Hepatocyte (in vitro differentiated cells): ENCODE results near the gene MAP9.
A peak's percentile ranks its signal among the peaks of the same experiment; 100 is the strongest.

Experiments
- EZH2phosphoT487 ChIP-seq: fragments of 200-600 bp; sonication (generic); IDR thresholded peaks from one replicate; pipeline ENCODE4 v1.6.1; 2018; ENCODE audit warnings: antibody characterized with exemption, mild to moderate bottlenecking, low read depth, moderate library complexity; ENCODE audit not compliant: unreplicated experiment, severe bottlenecking
- TF ChIP-seq, protein P1 (sequence below): fragments of 200-600 bp; sonication (generic); IDR thresholded peaks from 2 replicates; pipeline ENCODE4 v1.5.1; 2016; ENCODE audit warnings: antibody characterized with exemption, mild to moderate bottlenecking; ENCODE audit not compliant: poor library complexity

DNA sequence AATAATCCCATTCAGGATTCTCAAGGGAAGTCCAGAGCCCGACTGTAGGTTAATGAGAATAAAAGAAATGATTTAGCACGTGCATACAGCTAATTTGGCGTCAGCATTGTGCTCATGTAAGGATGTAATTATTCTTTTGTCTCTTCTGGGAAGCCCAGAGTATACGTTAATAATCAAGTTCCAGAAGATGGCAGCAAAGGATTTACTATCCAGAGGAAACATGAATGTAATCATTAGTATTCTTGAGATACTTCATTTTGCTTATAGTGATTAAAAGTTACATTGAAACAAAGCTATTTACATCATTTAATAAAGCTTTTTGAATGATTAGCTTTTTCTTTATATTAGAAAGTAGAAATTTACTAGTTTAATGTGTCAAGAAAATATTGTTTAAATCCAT, 27.1 kb upstream of the MAP9 start:
- TF ChIP-seq, protein P1, sequence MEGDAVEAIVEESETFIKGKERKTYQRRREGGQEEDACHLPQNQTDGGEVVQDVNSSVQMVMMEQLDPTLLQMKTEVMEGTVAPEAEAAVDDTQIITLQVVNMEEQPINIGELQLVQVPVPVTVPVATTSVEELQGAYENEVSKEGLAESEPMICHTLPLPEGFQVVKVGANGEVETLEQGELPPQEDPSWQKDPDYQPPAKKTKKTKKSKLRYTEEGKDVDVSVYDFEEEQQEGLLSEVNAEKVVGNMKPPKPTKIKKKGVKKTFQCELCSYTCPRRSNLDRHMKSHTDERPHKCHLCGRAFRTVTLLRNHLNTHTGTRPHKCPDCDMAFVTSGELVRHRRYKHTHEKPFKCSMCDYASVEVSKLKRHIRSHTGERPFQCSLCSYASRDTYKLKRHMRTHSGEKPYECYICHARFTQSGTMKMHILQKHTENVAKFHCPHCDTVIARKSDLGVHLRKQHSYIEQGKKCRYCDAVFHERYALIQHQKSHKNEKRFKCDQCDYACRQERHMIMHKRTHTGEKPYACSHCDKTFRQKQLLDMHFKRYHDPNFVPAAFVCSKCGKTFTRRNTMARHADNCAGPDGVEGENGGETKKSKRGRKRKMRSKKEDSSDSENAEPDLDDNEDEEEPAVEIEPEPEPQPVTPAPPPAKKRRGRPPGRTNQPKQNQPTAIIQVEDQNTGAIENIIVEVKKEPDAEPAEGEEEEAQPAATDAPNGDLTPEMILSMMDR, result peak; percentile 65
- no peak for TF ChIP-seq EZH2phosphoT487
